HL-60/S4 treated with retinoic acid at 250 ng/mL for 4 days and 3 days (cell line): ENCODE results near the gene PTPRN2.

Source experiments
- in situ Hi-C: fragments of 300-500 bp; cut with MboI; formaldehyde crosslinking; loops from 2 replicates; pipeline ENCODE4 v1.7.0; 2022; ENCODE audit warnings: low sequenced_read_pairs

PTPRN2 gene

GRCh38 chr7:158603773-158604755, 16.4 kb upstream of the PTPRN2 start:
- in situ Hi-C loops: no loop called here

- in situ Hi-C loops: no loop called here
Measured at GRCh38 chr7:158602905-158603772, 15.5 kb upstream of the PTPRN2 start.

GRCh38 chr7:158602041-158602440, 14.4 kb upstream of the PTPRN2 start:
- in situ Hi-C loops: no loop called here

- in situ Hi-C loops: no loop called here
Measured at GRCh38 chr7:158601090-158601489, 13.5 kb upstream of the PTPRN2 start.

GRCh38 chr7:158596745-158597144, 9.1 kb upstream of the PTPRN2 start:
- in situ Hi-C loops: no loop called here

- in situ Hi-C loops: no loop called here
Measured at GRCh38 chr7:158596309-158596708, 8.7 kb upstream of the PTPRN2 start.

GRCh38 chr7:158595068-158595467, 7.4 kb upstream of the PTPRN2 start:
- in situ Hi-C loops: no loop called here

- in situ Hi-C loops: no loop called here
Measured at GRCh38 chr7:158592541-158592940, 4.9 kb upstream of the PTPRN2 start.

- in situ Hi-C loops: no loop called here
Measured at GRCh38 chr7:158591944-158592343, 4.3 kb upstream of the PTPRN2 start.

GRCh38 chr7:158590181-158590530, 2.5 kb upstream of the PTPRN2 start:
- in situ Hi-C loops: no loop called here

GRCh38 chr7:158589653-158590052, 2.0 kb upstream of the PTPRN2 start:
- in situ Hi-C loops: no loop called here

- in situ Hi-C loops: no loop called here
Measured at GRCh38 chr7:158588878-158589442, 1.3 kb upstream of the PTPRN2 start.

GRCh38 chr7:158588085-158588877, 658 bp upstream of the PTPRN2 start:
- in situ Hi-C loops: no loop called here

- in situ Hi-C loops: no loop called here
Measured at GRCh38 chr7:158586499-158587161, 993 bp downstream of the PTPRN2 start.

- in situ Hi-C loops: no loop called here
Measured at GRCh38 chr7:158585721-158586498, 1.7 kb downstream of the PTPRN2 start.

- in situ Hi-C loops: no loop called here
Measured at GRCh38 chr7:158584407-158584806, 3.2 kb downstream of the PTPRN2 start.

- in situ Hi-C loops: no loop called here
Measured at GRCh38 chr7:158583810-158584209, 3.8 kb downstream of the PTPRN2 start.

GRCh38 chr7:158583143-158583542, 4.5 kb downstream of the PTPRN2 start:
- in situ Hi-C loops: no loop called here

- in situ Hi-C loops: no loop called here
Measured at GRCh38 chr7:158582089-158582456, 5.5 kb downstream of the PTPRN2 start.
